ENCODE results near the gene UPP2.

- no peak for TF ChIP-seq CTCF (conservative IDR thresholded peaks at IDR 0.05; ENCODE audit: low read length)
- no peak for TF ChIP-seq EZH2phosphoT487 (IDR thresholded peaks at IDR 0.05; ENCODE audit: borderline replicate concordance, low read depth, low read length)
These were observed 10.0 kb upstream of the UPP2 start for GRCh38 chr2:158091647-158092046.

All from OCI-LY7 (cell line).